ENCODE results near the gene CFAP298. TPM values are rescaled to one million over a fixed set of nuclear protein-coding genes. Genes with fewer than 3 reads are reported as not detected.
"Not testable (repeated sequence)": the region's sequence is repeated elsewhere in the genome, so short reads cannot be mapped to it uniquely, and the experiment has no call there.

The CFAP298 gene
- polyA plus RNA-seq, 1 experiment = 21.2 TPM

DNA sequence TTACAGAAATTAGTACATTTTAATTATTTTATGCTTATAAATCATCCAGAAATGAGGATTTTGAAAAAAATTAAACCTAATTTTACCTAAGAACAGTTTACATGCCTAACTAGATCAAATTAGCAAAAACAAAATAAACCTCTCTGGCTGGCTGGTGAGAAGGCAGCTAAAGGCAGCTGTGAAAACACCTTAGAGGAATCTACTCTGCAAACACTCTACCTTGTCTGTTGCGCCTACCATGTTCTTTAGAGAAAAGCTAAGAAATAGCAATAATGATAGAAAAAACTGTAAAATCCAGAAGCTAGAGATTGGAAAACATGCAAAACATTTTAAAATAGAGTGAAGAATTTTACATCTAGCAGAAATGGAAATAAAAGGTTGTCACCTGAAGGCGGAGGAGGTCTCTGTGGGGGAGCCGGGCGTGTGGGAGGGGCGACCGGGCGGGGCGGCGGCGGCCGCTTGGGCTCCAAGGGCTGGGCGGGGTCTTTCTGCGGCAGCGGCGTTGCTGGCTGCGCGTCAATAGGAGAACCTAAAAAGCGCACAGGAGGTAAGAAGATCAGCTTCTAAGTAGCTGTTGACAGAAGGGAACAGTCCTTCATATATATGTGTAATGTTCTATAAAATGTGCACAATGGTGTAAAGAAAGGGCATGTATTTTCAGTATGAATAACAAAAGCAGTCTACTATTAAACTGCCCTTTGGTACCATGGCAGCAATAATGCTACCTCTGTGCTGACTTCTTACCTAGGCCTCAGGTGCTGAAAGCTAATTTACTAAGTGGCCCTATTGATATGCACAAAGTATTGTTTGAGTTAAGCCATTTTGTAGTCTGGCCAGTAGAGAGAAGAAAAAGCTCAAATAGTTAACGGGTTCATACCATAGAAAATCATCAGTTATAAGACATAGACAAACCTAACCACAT, 33.3 kb upstream of the CFAP298 start:
- Histone ChIP-seq H3K27me3 (ENCODE audit: control insufficient read depth, insufficient read depth, low read length) (no peaks in the 10 kb centered on the region), H3K4me3 (ENCODE audit: low read depth, low read length) (no peak overlapping the region), H3K9me3 (ENCODE audit: control insufficient read depth, insufficient read depth, low read length) (no peaks in the 10 kb centered on the region), H3K27ac (ENCODE audit: low read depth, low read length) (no peak overlapping the region)
- TF ChIP-seq, protein P1, sequence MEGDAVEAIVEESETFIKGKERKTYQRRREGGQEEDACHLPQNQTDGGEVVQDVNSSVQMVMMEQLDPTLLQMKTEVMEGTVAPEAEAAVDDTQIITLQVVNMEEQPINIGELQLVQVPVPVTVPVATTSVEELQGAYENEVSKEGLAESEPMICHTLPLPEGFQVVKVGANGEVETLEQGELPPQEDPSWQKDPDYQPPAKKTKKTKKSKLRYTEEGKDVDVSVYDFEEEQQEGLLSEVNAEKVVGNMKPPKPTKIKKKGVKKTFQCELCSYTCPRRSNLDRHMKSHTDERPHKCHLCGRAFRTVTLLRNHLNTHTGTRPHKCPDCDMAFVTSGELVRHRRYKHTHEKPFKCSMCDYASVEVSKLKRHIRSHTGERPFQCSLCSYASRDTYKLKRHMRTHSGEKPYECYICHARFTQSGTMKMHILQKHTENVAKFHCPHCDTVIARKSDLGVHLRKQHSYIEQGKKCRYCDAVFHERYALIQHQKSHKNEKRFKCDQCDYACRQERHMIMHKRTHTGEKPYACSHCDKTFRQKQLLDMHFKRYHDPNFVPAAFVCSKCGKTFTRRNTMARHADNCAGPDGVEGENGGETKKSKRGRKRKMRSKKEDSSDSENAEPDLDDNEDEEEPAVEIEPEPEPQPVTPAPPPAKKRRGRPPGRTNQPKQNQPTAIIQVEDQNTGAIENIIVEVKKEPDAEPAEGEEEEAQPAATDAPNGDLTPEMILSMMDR (IDR thresholded peaks at IDR 0.05; ENCODE audit: low read depth, low read length) = no peak
- CTCF ChIA-PET = no interaction called here
- POLR2A ChIA-PET = no interaction called here
- DNase-seq (ENCODE audit: low read depth, low spot score) = no peak

DNA sequence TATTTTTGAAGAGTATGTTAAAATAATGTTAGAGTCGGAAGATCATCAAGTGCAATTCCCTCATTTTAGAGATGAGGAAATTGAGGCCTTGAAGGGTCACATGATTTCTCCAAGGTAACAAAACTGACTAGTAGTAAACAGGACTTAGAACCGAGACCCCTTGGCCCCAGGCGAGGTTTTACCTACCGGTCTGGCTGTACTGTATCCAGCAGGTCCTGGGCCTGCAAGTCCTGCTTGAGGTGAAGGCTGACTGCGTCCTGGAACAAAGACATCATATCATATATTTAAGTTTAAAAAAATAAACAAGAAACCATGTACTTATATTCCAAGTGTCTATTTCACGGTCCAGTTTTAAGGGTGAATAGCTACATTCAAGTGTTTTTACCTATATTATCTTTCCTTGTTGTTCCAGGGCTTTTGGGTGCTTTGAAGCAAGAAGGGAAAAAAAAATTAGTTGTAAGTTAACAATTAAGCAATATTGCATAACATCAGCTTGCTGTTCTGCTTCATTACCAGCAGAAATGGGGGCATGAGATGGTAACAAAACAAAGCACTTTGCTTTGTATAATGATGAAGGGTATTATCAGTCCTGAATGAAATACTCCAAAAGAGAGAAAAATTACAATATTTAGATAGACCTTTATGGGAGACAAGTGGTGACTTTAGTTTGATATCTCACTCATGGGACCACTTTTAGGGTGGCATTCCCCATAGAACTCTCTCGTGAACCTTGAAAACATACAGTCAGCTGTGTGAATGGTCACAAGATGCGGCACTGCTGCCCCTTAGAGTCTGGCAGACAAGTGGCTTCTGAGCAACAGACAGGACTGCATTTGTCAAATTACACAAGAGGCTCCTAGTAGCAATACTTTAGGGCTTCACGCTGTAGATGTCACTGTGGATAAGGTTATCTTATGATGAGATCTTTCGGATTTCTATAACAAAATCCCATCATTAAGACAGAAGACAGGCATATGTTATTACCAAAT, 29.8 kb upstream of the CFAP298 start:
- Histone ChIP-seq H3K27me3 (ENCODE audit: control insufficient read depth, insufficient read depth, low read length) (no peaks in the 10 kb centered on the region), H3K27ac (ENCODE audit: low read depth, low read length) (no peak overlapping the region), H3K9me3 (ENCODE audit: control insufficient read depth, insufficient read depth, low read length) (no peaks in the 10 kb centered on the region), H3K4me3 (ENCODE audit: low read depth, low read length) (no peak overlapping the region)
- ChIA-PET CTCF (interaction anchor here (1.2 kb wide), 1 partner anchor 11 kb away, joined by 3 read pairs; no protein-coding TSS in a partner anchor), POLR2A (no interaction called here)
- TF ChIP-seq, protein P1 (IDR thresholded peaks at IDR 0.05; ENCODE audit: low read depth, low read length) = no peak
- no peak for DNase-seq (ENCODE audit: low read depth, low spot score)

DNA sequence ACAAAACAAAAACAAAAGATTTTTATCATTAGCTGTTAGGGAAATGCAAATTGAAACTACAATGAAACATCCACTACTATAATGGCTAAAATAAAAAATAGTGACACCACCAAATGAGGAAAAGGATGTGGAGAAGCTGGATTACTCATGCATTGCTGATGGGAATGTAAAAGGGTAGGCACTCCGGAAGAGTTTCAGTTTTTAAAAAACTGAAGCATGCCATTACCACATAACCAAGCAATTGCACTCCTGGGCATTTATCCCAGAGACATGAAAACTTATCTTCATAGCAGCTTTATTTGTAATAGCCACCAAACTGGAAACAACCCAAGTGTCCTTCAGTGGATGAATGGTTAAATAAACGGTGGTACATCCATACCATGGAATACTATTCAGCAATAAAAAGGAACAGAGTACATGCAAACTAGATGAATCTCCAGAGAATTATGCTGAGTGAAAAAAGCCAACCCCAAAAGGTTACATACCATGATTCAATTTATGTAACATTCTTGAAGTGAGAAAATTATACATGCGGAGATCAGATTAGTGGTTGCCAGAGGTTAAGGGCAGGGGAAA, 14.5 kb upstream of the CFAP298 start:
- TF ChIP-seq, protein P1 (IDR thresholded peaks at IDR 0.05; ENCODE audit: low read depth, low read length) = no peak
- ChIA-PET POLR2A (no interaction called here), CTCF (no interaction called here)
- Histone ChIP-seq H3K4me3 (ENCODE audit: low read depth, low read length) (no peak overlapping the region), H3K9me3 (ENCODE audit: control insufficient read depth, insufficient read depth, low read length) (peaks cover 3% of the 10 kb centered on the region; the same call in 1 of the 2 replicates), H3K27ac (ENCODE audit: low read depth, low read length) (no peak overlapping the region), H3K27me3 (ENCODE audit: control insufficient read depth, insufficient read depth, low read length) (no peaks in the 10 kb centered on the region)
- DNase-seq (ENCODE audit: low read depth, low spot score) = no peak

- CTCF ChIA-PET; H3K27ac ChIP-seq (ENCODE audit: low read depth, low read length); H3K9me3 ChIP-seq (ENCODE audit: control insufficient read depth, insufficient read depth, low read length); DNase-seq (ENCODE audit: low read depth, low spot score); H3K27me3 ChIP-seq (ENCODE audit: control insufficient read depth, insufficient read depth, low read length); POLR2A ChIA-PET; H3K4me3 ChIP-seq (ENCODE audit: low read depth, low read length): not testable (repeated sequence)
Observed at GRCh38 chr21:32618218-32618617, 6.0 kb upstream of the CFAP298 start.

- no peak overlapping the region for H3K27ac ChIP-seq (ENCODE audit: low read depth, low read length)
- no peaks in the 10 kb centered on the region for H3K9me3 ChIP-seq (ENCODE audit: control insufficient read depth, insufficient read depth, low read length)
- TF ChIP-seq, protein P1 (IDR thresholded peaks at IDR 0.05; ENCODE audit: low read depth, low read length) = no peak
- POLR2A ChIA-PET = interaction anchor here (1.6 kb wide), 1 partner anchor 866 kb away, joined by 3 read pairs; the partner anchor contains the start of gene TMEM50B
- peak overlapping the region; percentile 92 for H3K4me3 ChIP-seq (ENCODE audit: low read depth, low read length)
- CTCF ChIA-PET = interaction anchor here (0.6 to 5.5 kb wide), 2 partner anchors 14 to 901 kb away, joined by 5 to 55 read pairs; no protein-coding TSS in a partner anchor
- DNase-seq (ENCODE audit: low read depth, low spot score) = no peak
- H3K27me3 ChIP-seq (ENCODE audit: control insufficient read depth, insufficient read depth, low read length) = no peaks in the 10 kb centered on the region
Observed at GRCh38 chr21:32613436-32614043, 1.4 kb upstream of the CFAP298 start.
